GM12874 (cell line): ENCODE results near the gene MPDZ.

ENCODE experiments used
- CTCF ChIP-seq: IDR thresholded peaks from 2 replicates; pipeline ENCODE4 v1.5.1; 2011; ENCODE audit warnings: low read depth, mild to moderate bottlenecking, control low read depth, low read length, moderate library complexity; ENCODE audit not compliant: insufficient read depth

MPDZ gene

GRCh38 chr9:13209498-13209897, 70.0 kb downstream of the MPDZ start:
- TF ChIP-seq CTCF: no peak

GRCh38 chr9:13205824-13206223, 73.7 kb downstream of the MPDZ start:
- no peak for TF ChIP-seq CTCF

- TF ChIP-seq CTCF: no peak
These were observed 89.5 kb downstream of the MPDZ start for GRCh38 chr9:13190040-13190439.

GRCh38 chr9:13189362-13189761, 90.1 kb downstream of the MPDZ start:
- TF ChIP-seq CTCF: no peak

GRCh38 chr9:13186774-13187173, 92.7 kb downstream of the MPDZ start:
- no peak for TF ChIP-seq CTCF

GRCh38 chr9:13186091-13186490, 93.4 kb downstream of the MPDZ start:
- no peak for TF ChIP-seq CTCF

- no peak for TF ChIP-seq CTCF
These were observed 97.8 kb downstream of the MPDZ start for GRCh38 chr9:13181652-13182051.

GRCh38 chr9:13179257-13179656, 100.2 kb downstream of the MPDZ start:
- TF ChIP-seq CTCF: no peak
